HG03095 (cell line): Measurements from ENCODE around the gene RNF128.

Experiments used
- ATAC-seq: cut with Tn5 transposase; IDR thresholded peaks from one replicate; pipeline ENCODE4 v1.9.1; 2021; ENCODE audit warnings: moderate library complexity; ENCODE audit not compliant: unreplicated experiment

The RNF128 gene, protein sequence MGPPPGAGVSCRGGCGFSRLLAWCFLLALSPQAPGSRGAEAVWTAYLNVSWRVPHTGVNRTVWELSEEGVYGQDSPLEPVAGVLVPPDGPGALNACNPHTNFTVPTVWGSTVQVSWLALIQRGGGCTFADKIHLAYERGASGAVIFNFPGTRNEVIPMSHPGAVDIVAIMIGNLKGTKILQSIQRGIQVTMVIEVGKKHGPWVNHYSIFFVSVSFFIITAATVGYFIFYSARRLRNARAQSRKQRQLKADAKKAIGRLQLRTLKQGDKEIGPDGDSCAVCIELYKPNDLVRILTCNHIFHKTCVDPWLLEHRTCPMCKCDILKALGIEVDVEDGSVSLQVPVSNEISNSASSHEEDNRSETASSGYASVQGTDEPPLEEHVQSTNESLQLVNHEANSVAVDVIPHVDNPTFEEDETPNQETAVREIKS

DNA sequence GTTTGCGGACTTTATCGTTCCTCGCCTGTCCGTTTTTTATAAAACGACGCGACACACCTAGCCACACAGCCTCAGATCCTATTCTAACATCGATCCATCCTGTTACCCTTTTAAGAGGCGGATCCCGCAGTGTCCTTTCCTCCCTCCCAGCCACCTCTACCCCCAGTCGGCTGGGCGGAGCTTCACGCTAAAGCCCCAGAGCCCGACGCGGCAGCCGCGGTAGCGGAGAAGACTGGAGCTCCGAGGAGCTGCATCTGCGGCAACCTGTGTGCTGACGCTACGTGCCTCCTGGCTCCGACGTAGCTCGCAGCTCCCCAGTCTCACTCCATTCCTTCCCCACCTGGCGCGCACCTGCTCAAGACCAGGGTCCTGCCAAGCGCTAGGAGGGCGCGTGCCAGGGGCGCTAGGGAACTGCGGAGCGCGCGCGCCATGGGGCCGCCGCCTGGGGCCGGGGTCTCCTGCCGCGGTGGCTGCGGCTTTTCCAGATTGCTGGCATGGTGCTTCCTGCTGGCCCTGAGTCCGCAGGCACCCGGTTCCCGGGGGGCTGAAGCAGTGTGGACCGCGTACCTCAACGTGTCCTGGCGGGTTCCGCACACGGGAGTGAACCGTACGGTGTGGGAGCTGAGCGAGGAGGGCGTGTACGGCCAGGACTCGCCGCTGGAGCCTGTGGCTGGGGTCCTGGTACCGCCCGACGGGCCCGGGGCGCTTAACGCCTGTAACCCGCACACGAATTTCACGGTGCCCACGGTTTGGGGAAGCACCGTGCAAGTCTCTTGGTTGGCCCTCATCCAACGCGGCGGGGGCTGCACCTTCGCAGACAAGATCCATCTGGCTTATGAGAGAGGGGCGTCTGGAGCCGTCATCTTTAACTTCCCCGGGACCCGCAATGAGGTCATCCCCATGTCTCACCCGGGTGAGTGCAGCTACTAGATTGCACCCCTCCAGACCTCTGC, at the start of gene RNF128:
TSS of gene RNF128 (plus strand) at position 217 of the 953 bp plus-strand sequence. CDS start at position 430, 213 bp downstream.
- ATAC-seq: no peak

DNA sequence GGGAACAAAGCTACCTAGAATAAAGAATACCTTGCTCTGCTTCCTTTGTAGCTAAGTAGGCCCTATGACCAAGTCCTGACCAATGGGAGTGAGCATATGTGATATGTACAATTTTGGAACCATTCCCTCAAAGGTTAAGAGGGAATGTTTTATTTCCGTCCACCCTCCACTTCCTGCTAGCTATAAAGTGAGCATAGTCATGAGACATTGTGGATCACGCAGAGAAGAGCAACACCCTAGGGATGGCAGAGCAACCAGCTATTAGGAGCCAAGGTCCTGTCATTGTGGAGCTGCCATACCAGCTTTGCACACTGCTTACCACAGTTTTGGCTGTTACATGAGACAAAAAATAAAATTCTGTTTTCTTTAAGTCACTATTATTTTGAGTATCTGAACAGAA, 45.8 kb upstream of the RNF128 start:
- no peak for ATAC-seq

DNA sequence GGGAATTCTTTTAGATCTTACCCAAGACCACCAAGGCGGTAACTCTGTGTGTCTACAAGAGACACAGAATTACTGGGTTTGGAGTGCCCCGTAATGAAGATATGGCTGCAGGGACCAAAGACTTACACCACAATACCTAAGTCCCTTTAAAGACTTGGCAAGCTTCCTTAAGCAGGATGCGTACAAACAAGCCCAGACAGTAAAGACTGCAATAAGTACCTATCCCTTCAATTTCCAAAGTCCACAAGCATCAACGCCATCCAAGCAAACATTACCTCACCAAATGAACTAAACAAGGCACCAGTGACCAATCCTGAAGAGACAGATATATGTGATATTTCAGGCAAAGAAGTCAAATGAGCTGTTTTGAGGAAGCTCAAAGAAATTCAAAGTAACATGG, 42.3 kb upstream of the RNF128 start:
- ATAC-seq: no peak

DNA sequence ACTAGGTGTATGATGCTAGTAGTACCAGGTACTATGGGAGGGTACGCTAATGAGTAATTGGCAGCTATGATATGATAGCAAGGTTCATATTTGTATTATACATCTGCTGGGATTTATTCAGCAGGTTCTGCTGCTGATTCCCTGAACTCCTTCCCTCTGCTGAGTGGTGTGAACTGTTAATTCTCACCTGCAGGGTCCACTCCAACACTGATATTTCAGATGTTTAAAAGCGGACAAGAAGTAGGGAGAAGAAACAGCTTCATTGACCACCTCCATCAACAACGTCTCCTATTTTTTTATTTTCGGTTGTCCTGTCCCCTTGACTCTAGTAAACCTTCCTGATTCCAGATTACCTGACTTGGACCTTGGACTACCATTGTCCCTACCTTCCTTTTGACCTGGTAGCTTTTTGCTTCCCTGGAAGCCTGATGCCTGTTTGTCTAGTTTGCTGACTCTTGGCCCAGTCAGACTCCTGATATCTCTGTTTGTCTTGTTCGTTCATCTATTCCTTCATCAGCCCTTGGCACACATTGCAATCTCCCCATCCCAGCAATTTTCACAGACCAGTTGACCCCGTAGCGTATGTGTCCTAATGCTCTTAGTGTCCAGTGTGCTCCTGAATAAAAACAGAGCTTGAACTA, 34.0 kb upstream of the RNF128 start:
- no peak for ATAC-seq

DNA sequence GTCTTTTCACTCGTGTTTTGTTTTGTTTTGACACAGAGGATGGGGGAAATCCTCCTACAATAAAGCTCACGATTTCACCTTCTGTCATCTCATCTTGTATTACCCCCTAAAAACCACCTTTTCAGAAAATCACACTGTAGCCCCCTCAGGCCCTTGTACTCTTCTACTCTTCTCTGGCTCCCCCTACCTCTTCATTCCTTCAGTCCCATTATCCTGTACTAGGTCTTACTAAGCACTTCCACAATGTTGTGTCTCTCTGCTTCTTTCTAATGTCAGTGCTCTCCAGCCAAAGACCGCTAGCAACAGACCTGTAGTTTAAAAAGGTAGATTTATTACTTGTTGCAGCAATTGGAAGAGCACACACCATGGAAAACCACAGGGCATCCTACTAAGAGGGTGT, 30.0 kb upstream of the RNF128 start:
- ATAC-seq: no peak

DNA sequence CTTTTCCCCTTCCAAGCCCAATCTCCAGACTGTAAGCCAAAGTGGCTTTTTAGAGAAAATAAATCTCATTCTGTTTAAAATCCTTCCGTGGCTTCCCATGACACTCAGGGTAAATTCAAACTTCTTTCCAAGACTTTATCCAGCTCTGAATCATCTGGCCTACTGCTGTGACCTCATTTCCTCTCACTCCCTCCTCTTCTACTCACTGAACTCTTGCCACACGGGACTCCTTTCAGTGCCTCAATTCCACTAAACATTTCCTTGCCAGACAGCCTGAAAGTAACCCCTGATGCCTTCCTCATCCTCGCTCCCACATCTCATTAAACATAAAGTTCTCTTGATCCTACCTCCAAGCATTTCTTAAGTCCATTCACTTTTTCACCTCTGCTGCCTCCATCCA, 27.8 kb upstream of the RNF128 start:
- no peak for ATAC-seq

DNA sequence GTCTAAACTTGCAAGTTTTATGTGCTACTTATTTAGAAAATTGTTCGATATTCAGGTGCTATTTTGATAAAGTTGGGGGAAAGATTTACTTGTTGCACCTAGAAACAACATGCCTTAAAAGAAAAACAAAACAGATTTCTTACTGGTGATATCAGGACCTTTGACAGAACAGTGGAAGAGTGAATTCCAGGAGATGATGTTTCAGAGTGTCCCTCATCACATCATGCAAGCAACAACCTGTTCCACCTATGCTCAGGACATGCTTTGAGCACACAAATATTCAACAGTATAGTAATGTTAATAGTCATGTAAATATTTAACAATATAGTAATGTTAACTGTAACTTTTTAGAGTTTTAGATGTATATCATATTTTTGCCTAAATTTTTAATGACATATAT, 23.9 kb upstream of the RNF128 start:
- no peak for ATAC-seq

DNA sequence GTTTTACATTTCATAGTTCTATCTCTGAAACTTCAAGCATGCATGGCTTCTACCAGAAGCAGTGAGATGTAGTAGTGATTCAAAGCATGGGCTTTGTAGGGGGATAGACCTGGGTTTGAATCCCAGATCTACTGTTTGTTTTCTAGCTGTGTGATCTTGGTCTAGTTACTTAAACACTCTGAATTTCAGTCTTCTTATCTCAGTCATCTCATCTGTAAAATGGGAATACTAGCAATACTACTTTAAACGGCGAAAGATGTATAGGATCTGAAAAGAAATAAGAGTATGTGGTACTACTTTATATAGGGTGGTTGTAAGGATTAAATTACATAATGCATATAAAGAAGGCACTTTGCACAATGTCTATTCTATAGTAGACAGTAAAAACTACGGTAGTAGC, 20.0 kb upstream of the RNF128 start:
- no peak for ATAC-seq

DNA sequence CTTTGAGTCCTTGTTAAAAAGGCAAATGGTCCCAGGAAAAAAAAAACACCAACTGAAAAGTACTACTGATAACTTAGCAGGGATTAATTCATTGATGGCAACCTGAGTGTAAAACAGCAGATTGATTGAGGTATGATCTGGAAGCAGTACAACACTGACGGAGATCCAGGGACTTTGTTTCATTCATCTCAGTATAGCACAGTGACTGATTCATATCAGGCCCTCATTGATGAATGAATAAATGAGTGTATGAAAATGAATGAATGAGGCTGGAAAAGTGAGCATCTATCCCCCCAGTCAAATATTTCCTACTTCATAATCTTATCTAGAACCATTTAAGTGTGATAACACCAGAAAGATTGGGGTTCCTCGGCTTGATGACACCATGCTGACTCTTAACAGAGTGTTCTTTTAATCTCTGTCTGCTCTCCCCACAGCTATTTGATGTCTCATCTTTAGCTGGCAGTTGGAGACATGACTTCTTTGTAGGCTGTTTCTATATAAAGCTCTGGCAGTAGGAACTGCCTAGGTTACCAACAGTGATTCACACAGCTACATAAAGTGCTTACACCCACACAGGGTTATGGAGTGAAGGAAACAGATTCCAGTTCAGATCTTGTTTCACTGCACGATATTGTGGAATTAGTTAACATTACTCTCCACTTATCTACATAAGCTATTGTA, 18.6 kb upstream of the RNF128 start:
- ATAC-seq: no peak

DNA sequence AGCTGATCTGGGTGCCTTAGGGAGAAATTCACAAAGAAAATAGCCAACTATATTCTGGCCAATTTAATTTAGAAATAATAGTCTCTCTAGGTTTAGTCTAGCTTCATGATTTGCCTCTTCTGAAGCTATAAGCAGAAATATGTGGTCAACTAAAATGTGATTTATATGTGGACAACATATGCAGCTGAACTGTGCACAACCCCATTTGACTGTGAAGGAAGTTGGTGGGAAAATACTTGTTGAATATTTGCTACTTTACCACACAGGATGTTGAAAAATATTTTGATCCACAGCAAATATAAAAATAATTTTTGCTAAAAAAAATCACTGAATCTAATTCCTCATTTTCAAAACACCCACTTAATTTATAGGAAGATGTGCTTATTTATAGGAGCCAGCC, 15.7 kb upstream of the RNF128 start:
- no peak for ATAC-seq

DNA sequence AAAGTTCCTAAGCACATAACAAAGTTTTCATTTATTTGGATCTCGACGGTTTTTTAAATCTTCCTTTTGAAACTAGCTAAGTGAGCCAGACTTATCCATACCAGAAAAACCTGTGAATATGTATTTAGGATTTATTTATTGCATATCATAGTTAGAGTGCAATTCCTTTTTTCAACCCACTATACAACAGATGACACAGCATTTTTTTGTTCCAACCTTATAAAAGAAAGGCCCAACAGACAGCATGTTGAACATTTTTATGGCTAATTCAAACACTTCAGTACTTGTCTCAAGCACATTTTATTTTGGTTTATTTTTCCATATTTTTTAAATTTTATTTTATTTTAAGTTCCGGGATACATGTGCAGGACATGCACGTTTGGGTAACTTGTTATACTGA, 15.1 kb upstream of the RNF128 start:
- no peak for ATAC-seq

DNA sequence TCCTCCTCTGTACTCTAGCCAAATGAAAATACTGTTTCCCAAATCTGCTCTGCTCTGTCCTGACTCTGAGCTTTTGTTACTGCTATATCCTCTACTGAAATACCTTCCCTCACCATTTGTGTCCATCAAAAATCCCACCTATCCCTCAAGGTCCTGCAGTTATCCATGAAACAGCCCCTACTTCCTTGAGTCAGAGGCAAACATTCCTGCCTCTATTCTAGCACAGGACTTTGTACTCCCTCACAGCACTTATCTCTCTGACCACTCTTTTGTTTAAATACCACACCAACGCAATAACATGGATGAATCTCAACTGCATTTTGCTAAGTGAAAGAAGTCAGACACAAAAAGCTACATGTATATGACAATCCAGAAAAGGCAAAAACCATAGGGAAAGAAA, 10.5 kb upstream of the RNF128 start:
- ATAC-seq: no peak

DNA sequence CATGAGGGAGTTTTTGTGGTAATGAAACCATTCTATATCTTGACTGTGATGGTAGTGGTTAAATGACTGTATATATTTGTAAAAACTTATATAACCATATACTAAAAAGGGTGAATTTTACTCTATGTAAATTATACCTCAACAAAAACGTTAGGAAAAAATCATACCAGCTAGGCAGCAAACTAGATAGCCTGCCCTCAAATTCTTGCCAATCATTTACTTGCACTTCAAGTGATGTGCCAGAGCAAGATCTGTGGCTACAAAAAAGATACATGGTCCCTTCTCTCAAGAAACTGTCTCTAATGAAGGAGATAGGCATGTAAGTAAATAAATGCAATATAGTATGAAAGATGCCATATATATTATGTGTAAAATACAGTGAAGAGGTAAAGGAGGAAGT, 10.0 kb upstream of the RNF128 start:
- ATAC-seq: no peak

DNA sequence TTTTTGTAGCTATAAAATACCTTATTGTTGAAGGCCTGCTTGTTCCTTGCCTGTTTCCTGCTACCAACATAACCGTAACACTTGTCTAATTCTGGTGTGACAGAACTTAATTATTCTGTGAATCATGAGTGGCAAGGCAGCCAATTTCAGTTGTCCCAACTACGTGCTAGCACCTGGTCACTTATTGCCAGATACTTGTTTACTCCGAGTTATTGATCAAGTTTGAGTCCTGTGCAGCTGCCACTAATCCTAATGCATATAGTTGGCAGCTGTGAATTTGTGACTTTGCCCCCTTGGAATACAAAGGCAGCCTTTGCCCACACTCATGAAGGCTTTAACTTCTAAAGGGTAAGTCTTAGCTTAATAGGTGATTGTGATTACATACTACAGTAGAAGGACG, 7.8 kb upstream of the RNF128 start:
- ATAC-seq: no peak

DNA sequence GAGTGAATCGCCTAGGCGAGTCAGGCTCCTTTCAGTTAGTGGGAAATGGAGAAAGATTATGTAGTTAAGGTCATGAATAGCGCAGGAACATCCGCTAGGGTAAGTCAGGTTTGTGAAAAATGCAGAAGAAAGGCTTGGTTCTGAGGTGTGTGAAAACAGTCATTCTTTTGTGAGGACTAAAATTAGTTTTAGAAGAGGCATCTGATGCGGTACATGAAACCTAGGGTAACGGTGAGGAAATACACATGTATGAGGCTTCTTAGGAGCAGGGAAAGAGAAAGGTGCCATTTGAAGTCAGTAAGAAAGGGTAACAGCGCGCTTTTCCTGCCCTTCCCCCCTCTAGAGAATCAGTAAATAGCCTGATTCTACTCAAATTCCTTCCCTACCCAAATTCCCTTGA, 570 bp upstream of the RNF128 start:
- ATAC-seq: no peak

DNA sequence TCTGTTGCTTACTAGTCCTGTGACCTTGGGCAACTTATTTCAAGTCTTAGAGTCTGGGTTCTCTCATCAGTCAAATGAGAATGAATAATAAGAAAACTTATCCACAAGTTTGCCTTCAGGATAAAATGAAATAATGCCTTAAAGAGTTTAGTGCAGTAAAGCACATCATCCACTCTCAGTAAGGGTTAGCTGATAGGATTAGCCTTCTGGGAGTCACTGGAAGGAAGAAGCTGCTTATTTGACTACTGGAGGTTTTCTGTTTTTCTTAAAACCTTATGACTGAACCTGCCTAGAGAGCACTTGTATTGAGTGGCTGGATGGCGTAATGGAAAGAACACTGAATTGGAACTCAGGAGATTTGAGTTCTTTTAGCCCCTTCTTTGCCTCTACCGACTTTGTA, 1.8 kb downstream of the RNF128 start:
- no peak for ATAC-seq

DNA sequence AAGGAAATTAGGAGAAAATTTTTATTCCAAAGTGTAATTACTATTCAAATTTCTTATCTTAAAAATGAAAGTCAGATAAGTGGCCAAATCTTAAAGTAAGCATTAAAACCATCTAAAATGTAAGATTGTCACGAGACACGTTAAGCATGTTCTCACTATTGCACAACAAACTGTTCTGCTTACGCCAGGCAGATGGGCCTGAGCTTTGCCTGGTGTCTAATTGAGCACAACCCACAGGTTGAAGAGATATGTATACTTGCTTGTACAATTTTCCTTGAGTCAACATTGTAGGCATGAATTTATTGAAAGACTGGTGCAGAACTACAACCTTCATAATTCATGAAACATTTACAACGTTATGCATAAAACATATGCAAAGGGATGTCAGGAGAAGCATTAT, 3.9 kb downstream of the RNF128 start:
- ATAC-seq: no peak

DNA sequence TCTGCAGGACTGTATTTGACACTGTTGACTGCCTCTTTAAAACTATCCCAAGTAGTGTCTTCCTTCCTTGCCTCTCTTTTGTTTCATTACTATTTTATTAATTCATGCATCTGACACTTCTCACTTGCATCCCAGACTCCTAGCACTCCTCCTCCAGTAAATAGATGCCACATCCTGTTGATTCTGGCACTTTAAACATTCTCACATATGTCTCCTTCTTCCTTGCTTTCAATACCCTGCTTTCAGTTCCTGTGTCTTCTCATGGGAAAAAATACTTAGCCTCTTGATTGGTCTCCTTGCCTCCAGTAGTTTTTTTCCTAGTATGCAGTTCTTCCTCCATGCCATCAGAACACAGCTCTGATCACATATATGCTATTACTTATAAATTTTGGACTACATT, 5.1 kb downstream of the RNF128 start:
- no peak for ATAC-seq

DNA sequence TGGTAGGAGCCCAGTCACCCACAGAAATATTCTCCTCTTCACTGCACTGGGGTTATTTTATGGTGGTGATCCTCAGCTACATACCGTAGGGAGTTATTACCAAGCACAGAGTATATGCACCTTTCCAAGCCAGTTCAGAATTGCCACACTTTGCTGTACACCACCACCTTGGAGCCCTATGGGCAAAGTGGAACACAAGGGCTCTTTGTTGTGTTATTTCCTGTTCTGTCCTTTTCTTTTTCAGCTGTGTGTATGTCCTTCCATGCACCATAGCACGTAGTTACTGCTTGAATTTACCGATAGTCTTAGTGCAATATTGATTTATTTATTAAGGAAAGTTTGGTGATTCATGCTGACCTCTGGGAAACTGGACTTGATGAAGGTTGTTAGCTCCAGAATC, 8.3 kb downstream of the RNF128 start:
- no peak for ATAC-seq

DNA sequence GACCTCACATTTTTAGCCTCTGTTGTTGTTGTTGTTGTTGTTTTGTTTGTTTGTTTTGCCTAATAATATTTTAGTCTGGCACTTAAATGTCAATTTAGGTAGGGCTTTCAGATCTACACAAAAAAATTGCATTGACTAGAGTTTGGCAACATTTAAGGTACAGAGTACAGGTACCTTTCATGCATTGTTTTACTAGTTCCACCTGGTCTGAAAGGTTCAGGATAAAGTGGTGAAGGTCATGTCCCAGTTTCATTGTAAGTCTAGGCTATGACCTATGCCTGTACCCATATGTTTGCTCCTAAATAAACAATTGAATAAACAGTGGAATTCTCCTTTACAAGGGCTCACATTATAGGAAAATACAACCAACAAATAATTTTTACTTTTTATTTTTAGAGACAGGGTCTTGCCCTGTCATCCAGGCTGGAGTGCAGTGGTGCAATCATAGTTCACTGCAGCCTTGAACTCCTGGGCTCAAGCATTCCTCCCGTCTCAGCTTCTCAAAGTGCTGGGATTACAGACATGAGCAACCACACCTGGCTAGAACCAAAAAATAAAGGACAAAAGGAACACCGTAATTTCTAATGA, 13.8 kb downstream of the RNF128 start:
- ATAC-seq: no peak

DNA sequence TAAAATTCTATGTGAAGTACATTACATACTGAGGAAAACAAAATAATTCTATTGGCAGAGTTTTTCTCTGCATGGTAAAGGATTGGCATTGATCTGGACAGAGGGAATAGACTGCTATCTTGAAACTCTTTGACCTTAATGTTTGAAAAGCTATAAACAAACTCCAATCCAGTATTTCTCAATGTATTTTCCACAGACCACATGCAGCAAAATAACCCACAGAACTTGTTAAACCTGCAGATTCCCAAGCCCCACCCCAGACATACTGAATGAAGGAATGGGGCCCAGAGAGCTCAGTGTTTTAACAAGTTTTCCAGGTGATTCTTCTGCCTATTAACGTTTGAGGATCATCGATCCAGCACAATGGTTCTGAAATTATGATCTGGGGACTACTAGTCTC, 15.7 kb downstream of the RNF128 start:
- ATAC-seq: no peak
